ENCODE data around the gene USP3.

The USP3 gene

DNA sequence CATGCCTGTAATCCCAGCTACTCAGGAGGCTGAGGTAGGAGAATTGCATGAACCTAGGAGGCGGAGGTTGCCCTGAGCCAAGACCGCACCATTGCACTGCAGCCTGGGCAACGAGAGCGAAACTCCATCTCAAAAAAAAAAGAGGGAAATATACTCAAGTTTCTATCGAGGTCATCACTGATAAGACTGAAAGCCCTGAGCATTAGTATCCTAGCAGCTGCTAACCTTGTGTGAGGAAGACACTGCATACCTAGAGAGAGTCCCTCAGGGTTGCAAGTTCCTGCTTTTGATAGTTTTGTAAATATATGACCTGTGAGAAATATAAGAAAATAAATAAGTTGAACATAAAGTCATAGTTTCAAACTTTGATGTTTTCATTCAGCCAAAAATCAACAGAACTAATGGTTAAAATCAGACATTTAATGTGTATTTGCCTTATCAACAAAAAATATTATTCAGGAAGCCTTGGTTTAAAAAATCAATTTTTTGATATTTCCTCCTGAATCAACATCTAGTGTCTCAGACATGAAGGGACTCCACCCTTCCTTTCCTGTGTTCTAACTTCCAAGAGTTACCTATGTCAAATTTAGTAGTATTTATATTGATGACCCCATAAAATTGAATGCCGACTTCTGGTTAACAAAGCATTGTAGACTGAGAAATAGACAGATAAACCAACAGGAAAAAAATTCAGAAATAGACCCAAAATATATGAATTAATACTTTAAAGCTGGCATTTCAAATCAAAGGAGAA is 19.8 kb upstream of the USP3 start:
- no peak for TF ChIP-seq CEBPB (IDR thresholded peaks at IDR 0.05)
- TF ChIP-seq TEAD4 (IDR thresholded peaks at IDR 0.05): no peak
- no peak for TF ChIP-seq EGR1 (IDR thresholded peaks at IDR 0.05)
- TF ChIP-seq FOXM1 (IDR thresholded peaks at IDR 0.05; ENCODE audit: borderline replicate concordance, low read depth): no peak
- TF ChIP-seq, protein P1, sequence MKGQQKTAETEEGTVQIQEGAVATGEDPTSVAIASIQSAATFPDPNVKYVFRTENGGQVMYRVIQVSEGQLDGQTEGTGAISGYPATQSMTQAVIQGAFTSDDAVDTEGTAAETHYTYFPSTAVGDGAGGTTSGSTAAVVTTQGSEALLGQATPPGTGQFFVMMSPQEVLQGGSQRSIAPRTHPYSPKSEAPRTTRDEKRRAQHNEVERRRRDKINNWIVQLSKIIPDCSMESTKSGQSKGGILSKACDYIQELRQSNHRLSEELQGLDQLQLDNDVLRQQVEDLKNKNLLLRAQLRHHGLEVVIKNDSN (IDR thresholded peaks at IDR 0.05): no peak
- TF ChIP-seq ZBTB7A (IDR thresholded peaks at IDR 0.05; ENCODE audit: low read depth): no peak
- no peak for TF ChIP-seq TCF12 (IDR thresholded peaks at IDR 0.05; ENCODE audit: low read depth)
- no peak for TF ChIP-seq YY1 (IDR thresholded peaks at IDR 0.05; ENCODE audit: low read depth)
- TF ChIP-seq CREB1 (IDR thresholded peaks at IDR 0.05; ENCODE audit: low read depth): no peak
- no peak for TF ChIP-seq NFIC (IDR thresholded peaks at IDR 0.05)
- no peak for TF ChIP-seq EP300 (IDR thresholded peaks at IDR 0.05; ENCODE audit: borderline replicate concordance)
- TF ChIP-seq, protein P2, sequence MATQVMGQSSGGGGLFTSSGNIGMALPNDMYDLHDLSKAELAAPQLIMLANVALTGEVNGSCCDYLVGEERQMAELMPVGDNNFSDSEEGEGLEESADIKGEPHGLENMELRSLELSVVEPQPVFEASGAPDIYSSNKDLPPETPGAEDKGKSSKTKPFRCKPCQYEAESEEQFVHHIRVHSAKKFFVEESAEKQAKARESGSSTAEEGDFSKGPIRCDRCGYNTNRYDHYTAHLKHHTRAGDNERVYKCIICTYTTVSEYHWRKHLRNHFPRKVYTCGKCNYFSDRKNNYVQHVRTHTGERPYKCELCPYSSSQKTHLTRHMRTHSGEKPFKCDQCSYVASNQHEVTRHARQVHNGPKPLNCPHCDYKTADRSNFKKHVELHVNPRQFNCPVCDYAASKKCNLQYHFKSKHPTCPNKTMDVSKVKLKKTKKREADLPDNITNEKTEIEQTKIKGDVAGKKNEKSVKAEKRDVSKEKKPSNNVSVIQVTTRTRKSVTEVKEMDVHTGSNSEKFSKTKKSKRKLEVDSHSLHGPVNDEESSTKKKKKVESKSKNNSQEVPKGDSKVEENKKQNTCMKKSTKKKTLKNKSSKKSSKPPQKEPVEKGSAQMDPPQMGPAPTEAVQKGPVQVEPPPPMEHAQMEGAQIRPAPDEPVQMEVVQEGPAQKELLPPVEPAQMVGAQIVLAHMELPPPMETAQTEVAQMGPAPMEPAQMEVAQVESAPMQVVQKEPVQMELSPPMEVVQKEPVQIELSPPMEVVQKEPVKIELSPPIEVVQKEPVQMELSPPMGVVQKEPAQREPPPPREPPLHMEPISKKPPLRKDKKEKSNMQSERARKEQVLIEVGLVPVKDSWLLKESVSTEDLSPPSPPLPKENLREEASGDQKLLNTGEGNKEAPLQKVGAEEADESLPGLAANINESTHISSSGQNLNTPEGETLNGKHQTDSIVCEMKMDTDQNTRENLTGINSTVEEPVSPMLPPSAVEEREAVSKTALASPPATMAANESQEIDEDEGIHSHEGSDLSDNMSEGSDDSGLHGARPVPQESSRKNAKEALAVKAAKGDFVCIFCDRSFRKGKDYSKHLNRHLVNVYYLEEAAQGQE (IDR thresholded peaks at IDR 0.05; ENCODE audit: low read depth): no peak
- TF ChIP-seq, protein P3, sequence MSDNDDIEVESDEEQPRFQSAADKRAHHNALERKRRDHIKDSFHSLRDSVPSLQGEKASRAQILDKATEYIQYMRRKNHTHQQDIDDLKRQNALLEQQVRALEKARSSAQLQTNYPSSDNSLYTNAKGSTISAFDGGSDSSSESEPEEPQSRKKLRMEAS (IDR thresholded peaks at IDR 0.05): no peak
- TF ChIP-seq TAF1 (IDR thresholded peaks at IDR 0.05; ENCODE audit: low read depth): no peak
- TF ChIP-seq RAD21 (IDR thresholded peaks at IDR 0.05; ENCODE audit: low read depth): no peak

DNA sequence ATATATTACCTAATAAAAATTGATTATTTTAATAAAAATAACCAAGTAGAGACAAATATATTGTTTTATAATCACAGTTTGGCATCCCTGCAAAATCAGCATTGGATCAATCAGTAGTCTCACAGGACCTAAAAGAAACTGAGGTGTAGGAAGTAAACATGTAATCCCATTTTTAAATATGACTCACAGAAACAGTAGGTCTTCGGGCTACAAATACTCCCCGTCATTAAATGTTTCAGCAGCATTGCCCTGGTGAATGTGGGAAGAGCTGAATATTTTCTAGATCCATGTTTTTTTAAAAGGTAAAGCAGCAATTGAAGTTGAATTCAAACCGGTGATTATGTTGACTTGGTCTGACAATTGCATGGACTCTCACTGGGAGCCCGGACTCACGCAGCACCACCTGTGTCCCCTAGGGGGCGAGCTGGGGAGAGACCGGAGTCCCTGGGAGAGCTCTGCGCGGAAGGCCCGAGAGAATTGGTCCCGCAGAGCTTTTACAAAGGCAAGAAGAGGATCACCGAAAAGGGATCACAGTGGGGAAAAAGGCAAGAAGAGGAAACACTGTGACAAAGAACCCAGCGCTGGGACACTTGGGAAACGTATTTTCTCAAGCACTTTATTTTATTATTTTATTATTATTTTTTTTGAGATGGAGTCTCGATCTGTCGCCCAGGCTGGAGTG is 17.2 kb upstream of the USP3 start:
- TF ChIP-seq RAD21 (IDR thresholded peaks at IDR 0.05; ENCODE audit: low read depth) (peak; percentile 70), YY1 (IDR thresholded peaks at IDR 0.05; ENCODE audit: low read depth) (no peak), TCF12 (IDR thresholded peaks at IDR 0.05; ENCODE audit: low read depth) (no peak), EP300 (IDR thresholded peaks at IDR 0.05; ENCODE audit: borderline replicate concordance) (no peak)

DNA sequence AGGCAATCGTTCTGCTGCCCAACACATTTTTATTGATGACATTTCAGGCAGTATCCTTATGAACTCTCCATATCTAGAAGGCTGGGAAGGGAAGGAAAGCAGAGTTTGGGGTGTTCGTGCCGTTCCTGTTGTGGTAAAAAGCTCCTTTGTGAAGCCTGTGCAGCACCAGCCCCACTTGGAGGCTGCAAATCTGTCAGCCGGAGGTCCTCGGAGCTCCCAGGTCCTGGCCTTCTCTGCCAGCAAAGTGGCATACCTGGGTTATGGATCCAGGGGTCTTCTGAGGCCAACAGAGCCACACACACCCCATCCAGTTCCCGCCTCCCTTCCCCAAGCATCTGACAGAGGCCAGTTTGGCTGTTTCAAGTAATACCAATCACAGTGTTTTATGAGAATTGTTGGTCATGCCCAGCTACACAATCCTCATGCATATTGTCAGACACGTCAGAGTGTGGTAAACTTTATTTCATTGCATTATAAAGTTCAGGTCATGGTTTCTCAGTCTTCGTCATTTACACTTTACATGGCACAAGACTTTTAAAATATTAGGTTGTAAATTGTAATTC is 15.9 kb upstream of the USP3 start:
- TF ChIP-seq TEAD4 (IDR thresholded peaks at IDR 0.05): no peak
- no peak for TF ChIP-seq TCF12 (IDR thresholded peaks at IDR 0.05; ENCODE audit: low read depth)
- TF ChIP-seq CEBPB (IDR thresholded peaks at IDR 0.05): no peak

DNA sequence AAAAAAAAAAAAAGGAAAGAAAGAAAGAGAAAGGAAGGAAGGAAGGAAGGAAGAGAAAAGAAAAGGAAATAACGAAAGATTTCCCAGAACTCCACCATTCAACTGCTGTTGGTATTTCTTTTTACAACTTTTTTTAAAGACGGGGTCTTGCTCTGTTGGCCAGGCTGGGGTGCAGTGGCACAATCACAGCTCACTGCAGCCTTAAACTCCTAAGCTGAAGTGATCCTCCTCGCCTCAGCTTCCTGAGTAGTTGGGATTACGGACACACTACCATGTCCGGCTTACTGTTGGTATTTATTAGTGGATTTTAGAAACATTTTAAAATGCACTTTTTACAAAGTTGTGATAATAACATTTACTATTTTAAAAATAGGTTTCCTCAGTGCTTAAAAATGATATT is 15.0 kb upstream of the USP3 start:
- TF ChIP-seq, protein P2 (IDR thresholded peaks at IDR 0.05; ENCODE audit: low read depth): no peak
- TF ChIP-seq, protein P1 (IDR thresholded peaks at IDR 0.05): no peak
- TF ChIP-seq TAF1 (IDR thresholded peaks at IDR 0.05; ENCODE audit: low read depth) (no peak), TCF12 (IDR thresholded peaks at IDR 0.05; ENCODE audit: low read depth) (no peak), TEAD4 (IDR thresholded peaks at IDR 0.05) (no peak), RAD21 (IDR thresholded peaks at IDR 0.05; ENCODE audit: low read depth) (no peak), EGR1 (IDR thresholded peaks at IDR 0.05) (no peak), CREB1 (IDR thresholded peaks at IDR 0.05; ENCODE audit: low read depth) (no peak), CEBPB (IDR thresholded peaks at IDR 0.05) (no peak), YY1 (IDR thresholded peaks at IDR 0.05; ENCODE audit: low read depth) (no peak)
- TF ChIP-seq, protein P3 (IDR thresholded peaks at IDR 0.05): no peak

DNA sequence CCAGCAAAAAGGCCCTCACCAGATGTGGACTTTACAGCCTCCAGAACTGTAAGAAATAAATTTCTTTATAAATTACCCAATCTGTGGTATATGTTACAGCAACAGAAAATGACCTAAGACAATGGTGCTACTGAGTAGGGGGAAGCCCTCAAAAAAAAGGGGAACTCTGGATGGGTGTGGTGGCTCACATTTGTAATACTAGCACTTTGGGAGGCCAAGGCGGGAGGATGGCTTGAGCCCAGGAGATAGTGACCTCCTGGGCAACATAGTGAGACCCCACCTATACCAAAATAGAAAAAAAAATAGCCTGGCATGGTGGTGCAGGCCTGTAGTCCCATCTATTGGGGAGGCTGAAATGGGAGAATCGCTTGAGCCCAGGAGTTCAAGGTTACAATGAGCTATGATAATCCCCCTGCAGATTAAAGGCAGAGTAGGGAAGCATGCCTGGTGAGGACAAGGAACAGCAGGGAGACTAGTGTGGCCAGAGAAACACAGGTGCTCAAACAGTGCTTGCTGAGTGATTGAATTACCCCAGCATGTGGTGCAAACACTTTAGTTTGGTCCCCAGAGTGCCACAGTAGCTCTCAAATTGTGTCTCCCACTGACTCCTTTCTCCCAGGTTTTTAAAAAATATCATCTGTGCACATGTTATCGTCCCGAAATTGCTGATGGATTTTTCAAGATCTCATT is 13.9 kb upstream of the USP3 start:
- TF ChIP-seq CEBPB (IDR thresholded peaks at IDR 0.05) (no peak), EP300 (IDR thresholded peaks at IDR 0.05; ENCODE audit: borderline replicate concordance) (no peak), YY1 (IDR thresholded peaks at IDR 0.05; ENCODE audit: low read depth) (no peak), TEAD4 (IDR thresholded peaks at IDR 0.05) (no peak), EGR1 (IDR thresholded peaks at IDR 0.05) (no peak), ZBTB7A (IDR thresholded peaks at IDR 0.05; ENCODE audit: low read depth) (no peak), TAF1 (IDR thresholded peaks at IDR 0.05; ENCODE audit: low read depth) (no peak), NFIC (IDR thresholded peaks at IDR 0.05) (no peak), FOXM1 (IDR thresholded peaks at IDR 0.05; ENCODE audit: borderline replicate concordance, low read depth) (no peak), CREB1 (IDR thresholded peaks at IDR 0.05; ENCODE audit: low read depth) (no peak), TCF12 (IDR thresholded peaks at IDR 0.05; ENCODE audit: low read depth) (no peak)
- TF ChIP-seq, protein P2 (IDR thresholded peaks at IDR 0.05; ENCODE audit: low read depth): no peak
- TF ChIP-seq, protein P3 (IDR thresholded peaks at IDR 0.05): no peak
- TF ChIP-seq, protein P1 (IDR thresholded peaks at IDR 0.05): no peak
